ENCODE results near the gene BNC2. TPM values are rescaled to one million over a fixed set of nuclear protein-coding genes. Genes with fewer than 3 reads are reported as not detected.

BNC2 gene
- total RNA-seq, 2 donors from 2014 or later: 2.1 to 20.0 TPM

- Histone ChIP-seq H3K27me3 (no peaks in the 10 kb centered on the region), H3K36me3 (no peaks in the 10 kb centered on the region), H3K4me1 (no peaks in the 10 kb centered on the region), H3K27ac (no peak overlapping the region), H3K9ac (ENCODE audit: low read depth in 2 of 2, low read length in 2 of 2) (no peak overlapping the region), H3K4me3 (no peak overlapping the region), H3K9me3 (no peaks in the 10 kb centered on the region)
- intact Hi-C loops (cut with DNase I): no loop called here
- TF ChIP-seq CTCF (IDR thresholded peaks at IDR 0.05): no peak
- DNase-seq: no peak
These were observed 211.4 kb downstream of the BNC2 start for GRCh38 chr9:16659096-16659495.

GRCh38 chr9:16656432-16657169 is 213.9 kb downstream of the BNC2 start:
- Histone ChIP-seq H3K4me1 (no peaks in the 10 kb centered on the region), H3K27ac (no peak overlapping the region), H3K36me3 (no peaks in the 10 kb centered on the region), H3K9me3 (no peaks in the 10 kb centered on the region), H3K9ac (ENCODE audit: low read depth in 2 of 2, low read length in 2 of 2) (no peak overlapping the region), H3K27me3 (no peaks in the 10 kb centered on the region), H3K4me3 (no peak overlapping the region)
- intact Hi-C loops (cut with DNase I): no loop called here
- no peak for DNase-seq
- TF ChIP-seq CTCF (IDR thresholded peaks at IDR 0.05): no peak

GRCh38 chr9:16654596-16655126 is 215.8 kb downstream of the BNC2 start:
- Histone ChIP-seq H3K9me3 (no peaks in the 10 kb centered on the region), H3K9ac (ENCODE audit: low read depth in 2 of 2, low read length in 2 of 2) (no peak overlapping the region), H3K4me3 (no peak overlapping the region), H3K27ac (no peak overlapping the region), H3K4me1 (no peaks in the 10 kb centered on the region), H3K36me3 (no peaks in the 10 kb centered on the region), H3K27me3 (no peaks in the 10 kb centered on the region)
- DNase-seq: no peak
- intact Hi-C loops (cut with DNase I): no loop called here
- TF ChIP-seq CTCF (IDR thresholded peaks at IDR 0.05): no peak

- H3K4me1 ChIP-seq: no peaks in the 10 kb centered on the region
- TF ChIP-seq CTCF (IDR thresholded peaks at IDR 0.05): no peak
- H3K27ac ChIP-seq: peak overlapping the region; percentile 8
- no peak for DNase-seq
- intact Hi-C loops (cut with DNase I): no loop called here
- H3K9me3 ChIP-seq: no peaks in the 10 kb centered on the region
- no peak overlapping the region for H3K4me3 ChIP-seq
- no peaks in the 10 kb centered on the region for H3K36me3 ChIP-seq
- H3K27me3 ChIP-seq: no peaks in the 10 kb centered on the region
- peak overlapping the region in 1 of 2 donors; percentile 16 for H3K9ac ChIP-seq (ENCODE audit: low read depth in 2 of 2, low read length in 2 of 2)
These were observed 216.7 kb downstream of the BNC2 start for GRCh38 chr9:16653491-16654399.

GRCh38 chr9:16652582-16652981 is 217.9 kb downstream of the BNC2 start:
- DNase-seq: no peak
- H3K36me3 ChIP-seq: no peaks in the 10 kb centered on the region
- H3K27ac ChIP-seq: no peak overlapping the region
- no peaks in the 10 kb centered on the region for H3K9me3 ChIP-seq
- H3K4me1 ChIP-seq: no peaks in the 10 kb centered on the region
- H3K4me3 ChIP-seq: no peak overlapping the region
- no peak overlapping the region for H3K9ac ChIP-seq (ENCODE audit: low read depth in 2 of 2, low read length in 2 of 2)
- no peak for TF ChIP-seq CTCF (IDR thresholded peaks at IDR 0.05)
- H3K27me3 ChIP-seq: no peaks in the 10 kb centered on the region
- intact Hi-C loops (cut with DNase I): no loop called here

All from colonic mucosa (tissue), 4 donors.